H1 (cell line): ENCODE data around the gene GSE1. TPM values are rescaled to one million over a fixed set of nuclear protein-coding genes. Genes with fewer than 3 reads are reported as not detected.

ENCODE experiments used
- CTCF ChIA-PET: fragments of 300-600 bp; sonication (Branson Sonifier 250); formaldehyde crosslinking; loops from one replicate; lab custom pipeline; 2021; ENCODE audit not compliant: partially characterized antibody; lab: Charles Lee
- POLR2A ChIA-PET: fragments of 300-600 bp; sonication (Branson Sonifier 250); formaldehyde crosslinking; loops from one replicate; lab custom pipeline; 2021; ENCODE audit warnings: inconsistent platforms; ENCODE audit not compliant: partially characterized antibody; lab: Charles Lee
- DNase-seq, 2 experiments: peaks; one replicate each; pipeline versions ENCODE4 v3.0.0 to v3.0.0-alpha.2; 2010 to 2022; ENCODE audit warnings: low spot score in 2 of 2, low read depth in 1 of 2, mixed read lengths in 1 of 2
- FAIRE-seq: peaks from 2 replicates; lab custom pipeline; 2011; peaks lifted over from hg19 to GRCh38; lab: Jason Lieb, UNC
- H2AFZ ChIP-seq: 2 replicates; pipeline ENCODE4 v1.8.1; 2012; ENCODE audit warnings: low read length, inconsistent platforms
- H2AK5ac ChIP-seq: 2 replicates; pipeline ENCODE4 v1.6.1; 2013; ENCODE audit warnings: low read depth, low read length
- H2BK120ac ChIP-seq: replicated peaks from 2 replicates; pipeline ENCODE3; 2013; ENCODE audit warnings: low read depth, low read length, inconsistent platforms
- H2BK12ac ChIP-seq: 2 replicates; pipeline ENCODE4 v1.6.1; 2013; ENCODE audit warnings: low read depth, low read length
- H2BK15ac ChIP-seq: 2 replicates; pipeline ENCODE4 v1.6.1; 2013; ENCODE audit warnings: low read length
- H2BK20ac ChIP-seq: 2 replicates; pipeline ENCODE4 v1.6.1; 2013; ENCODE audit warnings: low read length
- H2BK5ac ChIP-seq: 2 replicates; pipeline ENCODE4 v1.6.1; 2013; ENCODE audit warnings: low read depth, low read length
- H3K14ac ChIP-seq: 2 replicates; pipeline ENCODE4 v1.6.1; 2013; ENCODE audit warnings: inconsistent platforms; ENCODE audit not compliant: insufficient read length
- H3K18ac ChIP-seq: 2 replicates; pipeline ENCODE4 v1.6.1; 2013; ENCODE audit warnings: low read length; ENCODE audit errors: extremely low read depth
- H3K23ac ChIP-seq: 2 replicates; pipeline ENCODE4 v1.6.1; 2013; ENCODE audit warnings: inconsistent platforms; ENCODE audit not compliant: insufficient read length
- H3K23me2 ChIP-seq: 2 replicates; pipeline ENCODE4 v1.6.1; 2013; ENCODE audit warnings: low read depth, low read length
- H3K27ac ChIP-seq: 2 replicates; pipeline ENCODE4 v1.6.1; 2011; ENCODE audit warnings: low read depth, low read length, inconsistent platforms
- H3K27me3 ChIP-seq, 4 experiments: replicated peaks in 1 of 4; 1 replicate in 1 of 4; 2 replicates in 3 of 4; pipeline versions ENCODE4 v1.6.1 to v1.8.1; 2011 to 2013; ENCODE audit warnings: low read length in 3 of 4, mild to moderate bottlenecking in 3 of 4, inconsistent platforms in 2 of 4, mixed read lengths in 2 of 4, moderate library complexity in 1 of 4; ENCODE audit not compliant: control insufficient read depth in 3 of 4, insufficient read depth in 3 of 4; ENCODE audit errors: extremely low read depth in 1 of 4
- H3K36me3 ChIP-seq, 4 experiments: 2 replicates each; pipeline versions ENCODE4 v1.6.1 to v1.8.1; 2011 to 2013; ENCODE audit warnings: mild to moderate bottlenecking in 4 of 4, low read length in 3 of 4, moderate library complexity in 2 of 4, control low read depth in 1 of 4, inconsistent platforms in 1 of 4; ENCODE audit not compliant: insufficient read depth in 4 of 4, control insufficient read depth in 2 of 4
- H3K4ac ChIP-seq: replicated peaks from 2 replicates; pipeline ENCODE3; 2013; ENCODE audit warnings: low read length, low read depth, mixed read lengths, inconsistent platforms; ENCODE audit not compliant: insufficient read length
- H3K4me1 ChIP-seq, 4 experiments: replicated peaks in 1 of 4; 1 replicate in 1 of 4; 2 replicates in 3 of 4; pipeline versions ENCODE4 v1.6.1 to v1.8.1; 2011 to 2013; ENCODE audit warnings: low read length in 3 of 4, inconsistent platforms in 2 of 4, mixed read lengths in 1 of 4; ENCODE audit not compliant: insufficient read depth in 4 of 4, control insufficient read depth in 3 of 4
- H3K4me2 ChIP-seq, 2 experiments: 2 replicates each; pipeline versions ENCODE4 v1.6.1 to v1.8.1; 2011 to 2013; ENCODE audit warnings: low read depth in 2 of 2, low read length in 2 of 2, control low read depth in 1 of 2, inconsistent platforms in 1 of 2, mild to moderate bottlenecking in 1 of 2; ENCODE audit not compliant: insufficient read depth in 1 of 2
- H3K4me3 ChIP-seq, 4 experiments: fragments of 200-600, 300-600 bp in 1 of 4; sonication (generic), shearing (Covaris generic), sonication (Bioruptor Twin) in 1 of 4; 2 replicates each; pipeline versions ENCODE4 v1.5.1 to v1.8.1; 2011 to 2016; ENCODE audit warnings: low read length in 4 of 4, low read depth in 3 of 4, control low read depth in 2 of 4, inconsistent platforms in 2 of 4, mild to moderate bottlenecking in 2 of 4, mixed read lengths in 1 of 4, moderate library complexity in 1 of 4; ENCODE audit not compliant: insufficient read depth in 2 of 4; ENCODE audit errors: extremely low read depth in 1 of 4
- H3K56ac ChIP-seq: replicated peaks from 2 replicates; pipeline ENCODE3; 2013; ENCODE audit warnings: low read depth, mild to moderate bottlenecking, mixed read lengths, low read length, inconsistent platforms; ENCODE audit not compliant: insufficient read length
- H3K79me1 ChIP-seq: 2 replicates; pipeline ENCODE4 v1.6.1; 2013; ENCODE audit warnings: low read depth, low read length, control low read depth
- H3K79me2 ChIP-seq, 2 experiments: 2 replicates each; pipeline versions ENCODE4 v1.6.1 to v1.8.1; 2012 to 2013; ENCODE audit warnings: low read length in 2 of 2, mild to moderate bottlenecking in 2 of 2, inconsistent platforms in 1 of 2; ENCODE audit not compliant: insufficient read depth in 2 of 2, control insufficient read depth in 1 of 2
- H3K9ac ChIP-seq, 4 experiments: replicated peaks in 1 of 4; 1 replicate in 1 of 4; 2 replicates in 3 of 4; pipeline versions ENCODE4 v1.6.1 to v1.8.1; 2011 to 2013; ENCODE audit warnings: low read depth in 3 of 4, low read length in 3 of 4, control low read depth in 2 of 4, mild to moderate bottlenecking in 2 of 4, moderate library complexity in 2 of 4, inconsistent platforms in 1 of 4; ENCODE audit errors: extremely low read depth in 1 of 4
- H3K9me3 ChIP-seq, 2 experiments: 2 replicates each; pipeline versions ENCODE4 v1.6.1 to v1.8.1; 2012 to 2013; ENCODE audit warnings: mild to moderate bottlenecking in 2 of 2, moderate library complexity in 2 of 2, control low read depth in 1 of 2, inconsistent platforms in 1 of 2, low read depth in 1 of 2, low read length in 1 of 2, mixed read lengths in 1 of 2; ENCODE audit not compliant: insufficient read depth in 2 of 2
- H4K20me1 ChIP-seq, 2 experiments: replicated peaks in 1 of 2; 2 replicates each; pipeline versions ENCODE3 to v1.8.1; 2011 to 2013; ENCODE audit warnings: inconsistent platforms in 2 of 2, low read length in 2 of 2, mild to moderate bottlenecking in 1 of 2; ENCODE audit not compliant: insufficient read depth in 2 of 2, control insufficient read depth in 1 of 2
- H4K5ac ChIP-seq: 2 replicates; pipeline ENCODE4 v1.6.1; 2013; ENCODE audit warnings: low read length, low read depth, mixed read lengths, inconsistent platforms; ENCODE audit not compliant: insufficient read length
- H4K8ac ChIP-seq: 2 replicates; pipeline ENCODE4 v1.8.0; 2013; ENCODE audit warnings: mild to moderate bottlenecking, moderate library complexity, low read length, inconsistent platforms; ENCODE audit not compliant: insufficient read depth; ENCODE audit errors: extremely low read depth
- H4K91ac ChIP-seq: replicated peaks from 2 replicates; pipeline ENCODE3; 2013; ENCODE audit warnings: low read length, mixed read lengths, inconsistent platforms; ENCODE audit not compliant: insufficient read length
- MAFK ChIP-seq: IDR thresholded peaks from 2 replicates; pipeline ENCODE4 v1.6.1; 2012; ENCODE audit warnings: low read depth, mild to moderate bottlenecking, improper control_type of control experiment, low read length
- NRF1 ChIP-seq: IDR thresholded peaks from 2 replicates; pipeline ENCODE4 v1.6.1; 2011; ENCODE audit warnings: mild to moderate bottlenecking, low read depth, low read length, improper control_type of control experiment
- TAF1 ChIP-seq: IDR thresholded peaks from 2 replicates; pipeline ENCODE4 v1.6.1; 2011; ENCODE audit warnings: mild to moderate bottlenecking, low read depth, low read length
- WGBS, 2 experiments: shearing (Covaris generic) in 1 of 2; methylation state at CpG; one replicate each; pipeline versions ENCODE4 v1.1.6 to v1.1.7; 2013 to 2015; ENCODE audit warnings: low lambda C conversion rate in 2 of 2, mixed read lengths in 2 of 2, inconsistent platforms in 1 of 2, low coverage in 1 of 2, missing lambda C conversion rate in 1 of 2; ENCODE audit not compliant: insufficient replicate concordance in 2 of 2, insufficient coverage in 1 of 2, insufficient read length in 1 of 2; ENCODE audit errors: extremely low coverage in 1 of 2, missing lambda C conversion rate in 1 of 2; 5-methylcytosine and 5-hydroxymethylcytosine counted together
- polyA plus RNA-seq, 7 experiments: library from polyadenylated mRNA; depleted of rRNA in 3 of 7; stranded (reverse) in 5 of 7; unstranded in 2 of 7; fragments of >200 nt in 5 of 7; fragments of 200-250 nt in 2 of 7; gene quantifications; 1 replicate in 5 of 7; 2 replicates in 1 of 7; 4 replicates in 1 of 7; pipeline versions ENCODE4 v1.2.1 to v1.2.3, GENCODE V29; 2011 to 2013; ENCODE audit warnings: missing spikeins in 2 of 7, mixed read lengths in 2 of 7
- total RNA-seq: library from RNA; stranded (reverse); fragmentation: NEBNext Ultra II Directional; extraction: Animal tissue kit (Norgen Biotek cat#: 25700); gene quantifications from 2 replicates; pipeline ENCODE4 v1.2.1, GENCODE V29; 2021
- TF ChIP-seq, protein P1 (sequence below): IDR thresholded peaks from 2 replicates; pipeline ENCODE4 v1.6.1; 2011; ENCODE audit warnings: low read length, improper control_type of control experiment

The GSE1 gene
- total and polyA plus RNA-seq, 2 of the 8 experiments (the other 6 are each of a cell fraction or from before 2014, with no cell fraction given), result 26.0 to 65.6 TPM

GRCh38 chr16:85655216-85656129, 42.4 kb downstream of the GSE1 start:
- Histone ChIP-seq H3K18ac (no peak overlapping the region), H4K20me1 (peaks cover 23 to 30% of the 10 kb centered on the region in 2 experiments), H3K4ac (no peak overlapping the region), H2BK12ac (no peak overlapping the region), H2BK15ac (no peak overlapping the region), H2AFZ (no peak overlapping the region), H4K5ac (no peak overlapping the region), H3K14ac (no peak overlapping the region), H2AK5ac (no peak overlapping the region), H2BK120ac (no peak overlapping the region), H4K91ac (no peak overlapping the region), H3K56ac (no peak overlapping the region), H3K36me3 (peaks cover 15 to 53% (median 40%) of the 10 kb centered on the region in 4 experiments), H3K23ac (no peak overlapping the region), H3K9ac (no peak overlapping the region), H3K4me2 (no peak overlapping the region), H2BK5ac (0 out of 2 replicates have a peak overlapping the region, but pooled peaks have one; percentile 2), H3K79me1 (peaks cover 10% of the 10 kb centered on the region; the same call in 1 of the 2 replicates), H3K4me3 (no peak overlapping the region), H2BK20ac (no peak overlapping the region), H3K4me1 (no peaks in the 10 kb centered on the region; a peak in 1 of 7 replicates), H3K23me2 (no peaks in the 10 kb centered on the region), H3K9me3 (peaks cover 0 to 12% of the 10 kb centered on the region in 2 experiments; a peak in 1 of 4 replicates), H3K27me3 (no peaks in the 10 kb centered on the region), H4K8ac (no peak overlapping the region; the same call in 1 of the 2 replicates), H3K79me2 (peaks cover 0 to 9% of the 10 kb centered on the region in 2 experiments; a peak in 1 of 4 replicates), H3K27ac (no peak overlapping the region)
- ChIA-PET POLR2A (interaction anchor here (0.7 to 1.4 kb wide), 3 partner anchors 15 to 30 kb away, joined by 3 to 6 read pairs (median 3); no protein-coding TSS in a partner anchor), CTCF (interaction anchor here (0.6 to 16.9 kb wide), 10 partner anchors 19 to 407 kb away, joined by 3 to 248 read pairs (median 4); no protein-coding TSS in a partner anchor)
- 92% methylated on average over 24 of the region's 35 CpGs; no CpG with 5 or more reads in 1 of the 2 experiments for WGBS, 2 experiments
- FAIRE-seq (no peak), DNase-seq (no peak)
- no peak for TF ChIP-seq NRF1
- TF ChIP-seq TAF1, result no peak
- no peak for TF ChIP-seq MAFK
- TF ChIP-seq, protein P1, sequence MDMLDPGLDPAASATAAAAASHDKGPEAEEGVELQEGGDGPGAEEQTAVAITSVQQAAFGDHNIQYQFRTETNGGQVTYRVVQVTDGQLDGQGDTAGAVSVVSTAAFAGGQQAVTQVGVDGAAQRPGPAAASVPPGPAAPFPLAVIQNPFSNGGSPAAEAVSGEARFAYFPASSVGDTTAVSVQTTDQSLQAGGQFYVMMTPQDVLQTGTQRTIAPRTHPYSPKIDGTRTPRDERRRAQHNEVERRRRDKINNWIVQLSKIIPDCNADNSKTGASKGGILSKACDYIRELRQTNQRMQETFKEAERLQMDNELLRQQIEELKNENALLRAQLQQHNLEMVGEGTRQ, result no peak
